Panc1 (cell line): ENCODE results near the gene MACO1. TPM values are rescaled to one million over a fixed set of nuclear protein-coding genes. Genes with fewer than 3 reads are reported as not detected.

ENCODE experiments used
- ATAC-seq: fragments of 200-7000 bp; cut with Tn5 transposase; 2 replicates; pipeline ENCODE4 v1.9.1; 2020; ENCODE audit warnings: mild to moderate bottlenecking, moderate library complexity
- BruUV-seq: library from RNA; stranded (reverse); fragments of 400-500 nt; replicated peaks from 2 replicates; lab custom pipeline; 2021; lab: Mats Ljungman, UMichigan
- CTCF ChIA-PET: fragments of 300-600 bp; sonication (Branson Sonifier 250); formaldehyde crosslinking; loops from one replicate; lab custom pipeline; 2022; ENCODE audit warnings: antibody characterized with exemption; lab: Charles Lee
- POLR2A ChIA-PET: fragments of 300-600 bp; sonication (Branson Sonifier 250); formaldehyde crosslinking; loops from one replicate; lab custom pipeline; 2022; ENCODE audit warnings: antibody characterized with exemption; lab: Charles Lee
- DNase-seq: peaks from one replicate; pipeline ENCODE4 v3.0.0-alpha.2; 2010; ENCODE audit warnings: low read depth, low spot score
- H3K27ac ChIP-seq: 2 replicates; pipeline ENCODE4 v1.5.1; 2011; ENCODE audit warnings: mild to moderate bottlenecking, low read length, inconsistent platforms
- H3K27me3 ChIP-seq: fragments of 200-500 bp; sonication (Bioruptor generic); 2 replicates; pipeline ENCODE4 v1.6.0; 2014; ENCODE audit warnings: low read length, inconsistent platforms; ENCODE audit not compliant: control insufficient read depth, insufficient read depth
- H3K36me3 ChIP-seq: fragments of 200-500 bp; sonication (Bioruptor generic); 2 replicates; pipeline ENCODE4 v1.5.1; 2014; ENCODE audit warnings: inconsistent platforms, mild to moderate bottlenecking, low read length, moderate library complexity; ENCODE audit not compliant: control insufficient read depth, insufficient read depth
- H3K4me1 ChIP-seq: 2 replicates; pipeline ENCODE4 v1.5.1; 2011; ENCODE audit warnings: inconsistent platforms, mild to moderate bottlenecking, low read length, moderate library complexity; ENCODE audit not compliant: control insufficient read depth, insufficient read depth
- H3K4me3 ChIP-seq, 2 experiments: 2 replicates each; pipeline ENCODE4 v1.5.1; 2011 to 2012; ENCODE audit warnings: low read depth in 2 of 2, low read length in 2 of 2, mild to moderate bottlenecking in 2 of 2, inconsistent platforms in 1 of 2, moderate library complexity in 1 of 2
- H3K9me3 ChIP-seq: fragments of 200-500 bp; sonication (Bioruptor generic); 2 replicates; pipeline ENCODE4 v1.5.1; 2014; ENCODE audit warnings: low read depth, mild to moderate bottlenecking, inconsistent platforms, low read length, moderate library complexity; ENCODE audit not compliant: control insufficient read depth, insufficient read depth
- CTCF ChIP-seq: fragments of 450-650 bp; IDR thresholded peaks from 2 replicates; pipeline ENCODE4 v1.5.1; 2017; ENCODE audit warnings: mild to moderate bottlenecking
- POLR2AphosphoS5 ChIP-seq: IDR thresholded peaks from 2 replicates; pipeline ENCODE4 v1.6.1; 2012; ENCODE audit warnings: mild to moderate bottlenecking, low read depth, low read length, moderate library complexity
- REST ChIP-seq, 2 experiments: IDR thresholded peaks; 2 replicates each; pipeline ENCODE4 v1.6.1; 2011 to 2012; ENCODE audit warnings: low read depth in 2 of 2, control low read depth in 1 of 2, low read length in 1 of 2, mild to moderate bottlenecking in 1 of 2, moderate library complexity in 1 of 2; ENCODE audit not compliant: insufficient read depth in 1 of 2
- SIN3A ChIP-seq: IDR thresholded peaks from 2 replicates; pipeline ENCODE4 v1.6.1; 2012; ENCODE audit warnings: low read depth, mild to moderate bottlenecking, low read length, moderate library complexity, borderline replicate concordance; ENCODE audit not compliant: insufficient read depth
- TCF7L2 ChIP-seq: IDR thresholded peaks from 2 replicates; pipeline ENCODE4 v1.6.1; 2011; ENCODE audit warnings: mild to moderate bottlenecking, low read depth, low read length, inconsistent platforms
- in situ Hi-C: cut with HindIII; loops from 2 replicates; pipeline ENCODE4 v1.10.0; 2016; ENCODE audit warnings: low sequenced_read_pairs, low pct_unique_long_range_greater_than_20kb
- intact Hi-C: fragments of 100-400 bp; cut with micrococcal nuclease; formaldehyde crosslinking; loops from one replicate; pipeline ENCODE4 v1.10.0; 2022; ENCODE audit not compliant: unreplicated experiment
- total RNA-seq: library from RNA; stranded (reverse); gene quantifications from one replicate; pipeline ENCODE4 v1.2.1, GENCODE V29; 2021; ENCODE audit not compliant: unreplicated experiment

Gene MACO1
- total RNA-seq, 1 experiment from 2014 or later: 16.5 TPM

- no peaks in the 10 kb centered on the region for H3K9me3 ChIP-seq
- no peak for TF ChIP-seq POLR2AphosphoS5
- no peak for TF ChIP-seq REST (IDR thresholded peaks at IDR 0.05; ENCODE audit: insufficient read depth in 1 of 2, low read depth in 2 of 2, low read length in 1 of 2)
- no peak for TF ChIP-seq TCF7L2
- no peak for TF ChIP-seq SIN3A
- TF ChIP-seq CTCF: no peak
- no peaks in the 10 kb centered on the region for H3K36me3 ChIP-seq
- ChIA-PET CTCF (no interaction called here), POLR2A (no interaction called here)
- ATAC-seq: no peak
- no peaks in the 10 kb centered on the region for H3K27me3 ChIP-seq
- H3K4me3 ChIP-seq: no peak overlapping the region
- intact Hi-C loops (no loop called here), in situ Hi-C loops (no loop called here)
- DNase-seq: no peak
- no TSS peak for BruUV-seq
- no peaks in the 10 kb centered on the region for H3K4me1 ChIP-seq
- no peak overlapping the region for H3K27ac ChIP-seq
Observed at GRCh38 chr1:25462732-25463131, 32.0 kb downstream of the MACO1 start.

DNA sequence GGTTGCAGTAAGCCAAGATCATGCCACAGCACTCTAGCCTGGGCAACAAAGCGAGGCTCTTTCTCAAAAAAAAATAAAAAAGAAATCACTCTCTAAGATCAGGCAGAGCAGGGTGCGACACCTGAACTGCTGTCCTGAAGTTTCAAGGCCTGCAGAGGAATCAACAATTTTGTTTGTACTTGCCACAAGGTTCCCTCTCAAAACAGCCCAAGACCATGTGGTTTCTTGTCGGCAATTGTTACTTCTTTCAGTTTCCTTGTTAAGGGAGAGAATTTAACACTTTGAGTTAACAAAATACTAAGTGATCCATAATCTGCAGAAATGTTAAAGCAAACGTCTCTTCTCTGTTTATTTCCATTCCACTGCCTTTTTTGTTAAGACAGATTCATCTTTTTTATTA lies 36.5 kb downstream of the MACO1 start:
- Histone ChIP-seq H3K27ac (no peak overlapping the region), H3K27me3 (no peaks in the 10 kb centered on the region), H3K36me3 (no peaks in the 10 kb centered on the region), H3K9me3 (no peaks in the 10 kb centered on the region), H3K4me1 (no peaks in the 10 kb centered on the region), H3K4me3 (no peak overlapping the region)
- TF ChIP-seq TCF7L2 (no peak), CTCF (no peak), REST (IDR thresholded peaks at IDR 0.05; ENCODE audit: insufficient read depth in 1 of 2, low read depth in 2 of 2, low read length in 1 of 2) (no peak), SIN3A (no peak), POLR2AphosphoS5 (no peak)
- in situ Hi-C loops (no loop called here), intact Hi-C loops (no loop called here)
- no TSS peak for BruUV-seq
- no peak for DNase-seq
- ChIA-PET POLR2A (no interaction called here), CTCF (no interaction called here)
- no peak for ATAC-seq
